GM19467 (cell line): ENCODE measurements around the gene ART1.

Source experiments
- ATAC-seq: cut with Tn5 transposase; IDR thresholded peaks from one replicate; pipeline ENCODE4 v1.9.1; 2021; ENCODE audit warnings: mild to moderate bottlenecking, moderate library complexity; ENCODE audit not compliant: unreplicated experiment

The ART1 gene

GRCh38 chr11:3710485-3711259, 65.7 kb downstream of the ART1 start:
- no peak for ATAC-seq

GRCh38 chr11:3712274-3712673, 67.3 kb downstream of the ART1 start:
- ATAC-seq, result no peak
